Fibroblast of lung (primary cell): ENCODE results near the gene MTURN.

Source experiments
- EZH2 ChIP-seq: IDR thresholded peaks from 2 replicates; pipeline ENCODE4 v1.5.1; 2012; ENCODE audit warnings: low read length, control low read depth, mild to moderate bottlenecking; ENCODE audit errors: missing control alignments
- TF ChIP-seq, protein P1 (sequence below), 2 donors: IDR thresholded peaks in 1 of 2; conservative IDR thresholded peaks in 1 of 2; 1 replicate in 1 of 2; 2 replicates in 1 of 2; pipeline ENCODE4 v1.5.1; 2011 to 2012; ENCODE audit warnings: low read length in 2 of 2, control low read depth in 1 of 2, inconsistent platforms in 1 of 2, low read depth in 1 of 2, mild to moderate bottlenecking in 1 of 2

DNA sequence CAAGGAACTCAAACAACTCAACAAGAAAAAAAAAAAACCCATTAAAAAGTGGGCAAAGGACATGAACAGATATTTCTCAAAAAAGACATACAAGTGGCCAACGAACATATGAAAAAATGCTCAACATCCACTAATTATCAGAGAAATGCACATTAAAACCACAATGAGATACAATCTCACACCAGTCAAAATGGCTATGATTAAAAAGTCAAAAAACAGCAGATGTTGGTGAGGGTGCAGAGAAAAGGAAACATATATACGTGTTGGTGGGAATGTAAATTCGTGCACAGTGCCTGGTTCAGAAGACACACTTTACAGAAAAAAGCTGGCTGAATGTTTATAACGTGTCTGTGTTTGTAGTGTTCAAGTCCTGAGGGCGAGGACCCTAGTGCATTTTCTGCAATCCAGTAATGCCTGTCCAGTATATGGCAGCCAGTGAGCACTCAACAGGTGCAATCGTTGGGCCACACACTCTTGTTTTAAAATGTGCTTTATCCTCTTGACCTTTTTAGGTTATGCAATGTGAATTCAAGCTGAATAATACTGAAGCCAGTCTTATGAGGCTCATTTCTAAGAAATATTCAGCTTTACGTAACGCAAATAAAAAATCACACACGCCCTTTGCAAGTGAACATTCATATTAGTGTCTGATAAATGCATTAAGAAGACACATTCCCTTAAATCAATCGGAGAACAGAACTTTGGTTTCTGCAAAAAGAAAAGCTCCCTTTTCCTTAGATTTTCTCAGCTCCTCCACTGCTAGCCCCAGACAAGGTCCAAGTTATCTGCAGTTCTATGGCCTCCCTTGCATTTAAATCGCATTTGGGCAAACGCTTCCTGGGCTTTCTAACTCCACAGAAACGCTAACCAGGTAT, 813 bp upstream of the MTURN start:
- TF ChIP-seq, protein P1, sequence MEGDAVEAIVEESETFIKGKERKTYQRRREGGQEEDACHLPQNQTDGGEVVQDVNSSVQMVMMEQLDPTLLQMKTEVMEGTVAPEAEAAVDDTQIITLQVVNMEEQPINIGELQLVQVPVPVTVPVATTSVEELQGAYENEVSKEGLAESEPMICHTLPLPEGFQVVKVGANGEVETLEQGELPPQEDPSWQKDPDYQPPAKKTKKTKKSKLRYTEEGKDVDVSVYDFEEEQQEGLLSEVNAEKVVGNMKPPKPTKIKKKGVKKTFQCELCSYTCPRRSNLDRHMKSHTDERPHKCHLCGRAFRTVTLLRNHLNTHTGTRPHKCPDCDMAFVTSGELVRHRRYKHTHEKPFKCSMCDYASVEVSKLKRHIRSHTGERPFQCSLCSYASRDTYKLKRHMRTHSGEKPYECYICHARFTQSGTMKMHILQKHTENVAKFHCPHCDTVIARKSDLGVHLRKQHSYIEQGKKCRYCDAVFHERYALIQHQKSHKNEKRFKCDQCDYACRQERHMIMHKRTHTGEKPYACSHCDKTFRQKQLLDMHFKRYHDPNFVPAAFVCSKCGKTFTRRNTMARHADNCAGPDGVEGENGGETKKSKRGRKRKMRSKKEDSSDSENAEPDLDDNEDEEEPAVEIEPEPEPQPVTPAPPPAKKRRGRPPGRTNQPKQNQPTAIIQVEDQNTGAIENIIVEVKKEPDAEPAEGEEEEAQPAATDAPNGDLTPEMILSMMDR (conservative IDR thresholded peaks at IDR 0.05 in 1 of 2, IDR thresholded peaks at IDR 0.05 in 1 of 2; ENCODE audit: low read depth in 1 of 2, low read length in 2 of 2) = no peak
- TF ChIP-seq EZH2 = no peak
